Neuronal stem cell (in vitro differentiated cells): ENCODE measurements around the gene FCMR.

ENCODE experiments used
- DNase-seq: peaks from one replicate; pipeline ENCODE4 v3.0.0-alpha.2; 2013; ENCODE audit warnings: low spot score
- H2AFZ ChIP-seq: one replicate; pipeline ENCODE4 v1.6.1; 2013; ENCODE audit warnings: mild to moderate bottlenecking, low read length, inconsistent platforms
- H2AK5ac ChIP-seq: 2 replicates; pipeline ENCODE4 v1.6.1; 2013; ENCODE audit warnings: low read depth, mild to moderate bottlenecking, inconsistent platforms, low read length, moderate library complexity, mixed read lengths
- H2BK120ac ChIP-seq: 2 replicates; pipeline ENCODE4 v1.6.1; 2013; ENCODE audit warnings: low read depth, mild to moderate bottlenecking, inconsistent platforms, low read length, moderate library complexity, mixed read lengths
- H2BK12ac ChIP-seq: one replicate; pipeline ENCODE4 v1.6.1; 2013; ENCODE audit warnings: low read length, inconsistent platforms
- H2BK15ac ChIP-seq: 2 replicates; pipeline ENCODE4 v1.6.1; 2013; ENCODE audit warnings: mild to moderate bottlenecking, low read length, inconsistent platforms, mixed read lengths
- H2BK5ac ChIP-seq: one replicate; pipeline ENCODE4 v1.6.1; 2013; ENCODE audit warnings: inconsistent platforms, mild to moderate bottlenecking, low read length, moderate library complexity
- H3K14ac ChIP-seq: one replicate; pipeline ENCODE4 v1.6.1; 2013; ENCODE audit warnings: low read length, inconsistent platforms
- H3K18ac ChIP-seq: 2 replicates; pipeline ENCODE4 v1.6.1; 2013; ENCODE audit warnings: low read length, inconsistent platforms
- H3K23ac ChIP-seq: 2 replicates; pipeline ENCODE4 v1.6.1; 2013; ENCODE audit warnings: low read depth, mild to moderate bottlenecking, mixed read lengths, low read length, inconsistent platforms; ENCODE audit not compliant: poor library complexity
- H3K27ac ChIP-seq: replicated peaks from 3 replicates; pipeline ENCODE4 v1.5.1; 2013; ENCODE audit warnings: low read length, inconsistent platforms
- H3K27me3 ChIP-seq, 3 experiments: 2 replicates each; pipeline ENCODE4 v1.6.1; 2013; ENCODE audit warnings: low read length in 3 of 3, mild to moderate bottlenecking in 2 of 3, inconsistent platforms in 1 of 3, low read depth in 1 of 3, mixed read lengths in 1 of 3, moderate library complexity in 1 of 3; ENCODE audit not compliant: control insufficient read depth in 3 of 3, insufficient read depth in 3 of 3
- H3K36me3 ChIP-seq, 2 donors: replicated peaks in 1 of 2; 2 replicates each; pipeline ENCODE4 v1.6.1; 2013; ENCODE audit warnings: low read length in 2 of 2; ENCODE audit not compliant: control insufficient read depth in 2 of 2, insufficient read depth in 2 of 2
- H3K4ac ChIP-seq: 2 replicates; pipeline ENCODE4 v1.6.1; 2013; ENCODE audit warnings: inconsistent platforms, mild to moderate bottlenecking, low read length, moderate library complexity
- H3K4me1 ChIP-seq, 2 donors: 1 replicate in 1 of 2; 2 replicates in 1 of 2; pipeline ENCODE4 v1.6.1; 2013; ENCODE audit warnings: low read length in 2 of 2, low read depth in 1 of 2; ENCODE audit not compliant: control insufficient read depth in 2 of 2, insufficient read depth in 1 of 2
- H3K4me2 ChIP-seq: one replicate; pipeline ENCODE4 v1.6.1; 2013; ENCODE audit warnings: mild to moderate bottlenecking, low read length, inconsistent platforms; ENCODE audit not compliant: insufficient read depth, poor library complexity, severe bottlenecking
- H3K4me3 ChIP-seq, 2 donors: 2 replicates each; pipeline ENCODE4 v1.5.1; 2013; ENCODE audit warnings: low read length in 2 of 2, mild to moderate bottlenecking in 2 of 2, inconsistent platforms in 1 of 2, moderate library complexity in 1 of 2
- H3K79me1 ChIP-seq: one replicate; pipeline ENCODE4 v1.6.1; 2013; ENCODE audit warnings: low read depth, mild to moderate bottlenecking, inconsistent platforms, low read length, moderate library complexity
- H3K9ac ChIP-seq: one replicate; pipeline ENCODE4 v1.6.1; 2013; ENCODE audit warnings: mild to moderate bottlenecking, low read depth, low read length, inconsistent platforms; ENCODE audit not compliant: poor library complexity
- H3K9me3 ChIP-seq, 2 donors: replicated peaks in 1 of 2; 2 replicates each; pipeline versions ENCODE3 to v1.6.1; 2013; ENCODE audit warnings: low read length in 2 of 2, mild to moderate bottlenecking in 2 of 2, inconsistent platforms in 1 of 2, low read depth in 1 of 2, mixed read lengths in 1 of 2, moderate library complexity in 1 of 2; ENCODE audit not compliant: control insufficient read depth in 2 of 2, insufficient read depth in 1 of 2
- H4K8ac ChIP-seq: one replicate; pipeline ENCODE4 v1.6.1; 2013; ENCODE audit warnings: low read depth, mild to moderate bottlenecking, inconsistent platforms, low read length, moderate library complexity
- H4K91ac ChIP-seq: one replicate; pipeline ENCODE4 v1.6.1; 2013; ENCODE audit warnings: low read length, low read depth, mild to moderate bottlenecking, inconsistent platforms; ENCODE audit not compliant: poor library complexity
- WGBS, 2 donors: extraction: QIAGEN DNeasy Blood & Tissue Kit; methylation state at CpG; one replicate each; pipeline ENCODE4 v1.1.7; 2013; ENCODE audit warnings: missing lambda C conversion rate in 2 of 2, mixed read lengths in 1 of 2; ENCODE audit not compliant: insufficient read length in 2 of 2, insufficient replicate concordance in 1 of 2; ENCODE audit errors: extremely low coverage in 2 of 2; 5-methylcytosine and 5-hydroxymethylcytosine counted together

Gene FCMR

DNA sequence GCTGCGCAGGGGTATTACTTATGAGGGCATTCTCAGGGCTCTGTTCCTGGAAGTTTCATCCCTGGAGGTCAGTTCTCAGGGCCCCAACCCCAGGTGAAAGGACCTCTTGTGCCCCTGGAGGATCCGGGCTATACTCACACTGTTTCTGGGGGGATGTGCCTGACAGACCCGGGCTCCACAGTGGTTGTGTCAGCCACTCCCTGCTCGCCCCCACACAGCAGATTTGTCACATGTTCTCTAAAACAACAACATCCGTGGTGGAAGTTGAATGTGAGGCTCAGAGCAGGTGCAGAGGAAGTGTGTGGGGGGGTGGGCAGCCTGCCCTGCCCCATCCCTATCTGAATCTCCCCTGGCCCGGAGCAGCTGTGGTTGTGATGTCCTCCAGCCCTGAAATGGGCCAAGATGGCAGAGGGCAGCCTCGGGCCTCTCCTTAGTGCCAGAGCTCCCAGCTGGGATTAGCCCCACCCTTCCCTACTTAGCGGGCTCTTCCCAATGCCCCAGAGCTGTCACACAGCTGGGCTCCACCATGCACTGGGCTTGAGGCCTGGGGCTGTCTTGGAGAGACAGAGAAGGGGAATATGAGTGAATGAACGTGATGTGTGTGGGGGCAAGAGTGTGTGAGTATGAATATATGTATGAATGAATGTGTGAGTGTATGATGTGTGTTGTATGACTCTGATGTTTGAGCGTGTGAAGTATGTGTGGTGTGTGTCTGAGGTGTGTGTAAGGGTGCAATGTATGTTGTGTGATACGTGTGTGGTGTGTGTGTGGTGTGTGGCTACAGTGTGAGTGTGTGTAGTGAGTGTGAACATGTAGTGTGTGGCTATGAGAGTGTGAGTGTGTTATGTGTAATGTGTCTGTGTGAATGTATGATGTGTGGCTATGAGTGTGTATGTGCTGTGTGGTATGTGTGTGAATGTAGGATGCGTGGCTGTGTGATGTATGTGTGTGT lies 1.5 kb upstream of the FCMR start:
- Histone ChIP-seq H2BK15ac (no peak overlapping the region), H4K91ac (no peak overlapping the region), H3K14ac (no peak overlapping the region), H2AK5ac (peak overlapping the region; percentile 30), H2BK120ac (no peak overlapping the region), H3K9me3 (no peaks in the 10 kb centered on the region), H3K27me3 (peaks cover 0 to 4% (median 0%) of the 10 kb centered on the region in 3 experiments), H3K4me2 (no peak overlapping the region), H4K8ac (peak overlapping the region; percentile 57), H3K79me1 (peaks cover 4% of the 10 kb centered on the region), H3K4me1 (peaks cover 0 to 5% of the 10 kb centered on the region in 2 donors), H2BK5ac (no peak overlapping the region), H3K23ac (peak overlapping the region; percentile 18), H2AFZ (no peak overlapping the region), H3K36me3 (peaks cover 0 to 4% of the 10 kb centered on the region in 2 donors), H3K4ac (no peak overlapping the region), H2BK12ac (no peak overlapping the region), H3K18ac (no peak overlapping the region), H3K27ac (no peak overlapping the region), H3K4me3 (peak overlapping the region in 1 of 2 donors; percentile 47), H3K9ac (peak overlapping the region; percentile 1)
- WGBS, 2 donors = 100% methylated on average over 1 to 4 of the region's 12 CpGs
- DNase-seq = no peak

DNA sequence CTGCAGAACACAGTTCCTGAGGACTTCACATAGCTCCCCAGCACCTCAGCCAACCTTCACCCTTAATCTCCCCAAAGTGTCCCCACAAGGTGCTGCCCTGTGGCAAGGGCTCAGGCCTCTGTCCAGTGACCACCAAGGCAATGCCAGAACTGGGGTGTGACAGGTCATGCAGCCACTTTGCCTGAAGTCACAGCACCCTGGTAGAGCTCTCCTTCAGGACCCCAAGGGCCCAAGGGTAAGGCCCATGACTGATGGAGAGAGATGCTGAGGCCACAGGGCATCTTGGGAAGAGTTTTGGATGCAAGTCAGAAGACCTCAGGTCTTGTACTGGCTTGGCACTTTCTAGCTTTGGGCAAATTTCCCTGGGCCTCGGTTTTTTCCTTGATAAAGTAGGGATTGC lies 783 bp upstream of the FCMR start:
- H3K9ac ChIP-seq = no peak overlapping the region
- H4K91ac ChIP-seq = no peak overlapping the region
- peaks cover 0 to 5% of the 10 kb centered on the region in 2 donors for H3K4me1 ChIP-seq
- no peaks in the 10 kb centered on the region for H3K9me3 ChIP-seq
- H3K27me3 ChIP-seq = peaks cover 0 to 4% (median 0%) of the 10 kb centered on the region in 3 experiments
- no peak overlapping the region for H2AFZ ChIP-seq
- H3K4ac ChIP-seq = no peak overlapping the region
- H3K23ac ChIP-seq = no peak overlapping the region
- peaks cover 4% of the 10 kb centered on the region for H3K79me1 ChIP-seq
- no peak overlapping the region for H2BK5ac ChIP-seq
- no peak overlapping the region for H2BK120ac ChIP-seq
- H3K36me3 ChIP-seq = peaks cover 0 to 4% of the 10 kb centered on the region in 2 donors
- no peak overlapping the region for H2AK5ac ChIP-seq
- no peak for DNase-seq
- no peak overlapping the region for H4K8ac ChIP-seq
- H3K18ac ChIP-seq = peak overlapping the region; percentile 4
- no peak overlapping the region for H2BK15ac ChIP-seq
- H3K4me2 ChIP-seq = no peak overlapping the region
- H2BK12ac ChIP-seq = no peak overlapping the region
- WGBS, 2 donors = no CpG with 5 or more reads among the region's 1 CpG
- no peak overlapping the region for H3K4me3 ChIP-seq
- no peak overlapping the region for H3K14ac ChIP-seq
- H3K27ac ChIP-seq = no peak overlapping the region

DNA sequence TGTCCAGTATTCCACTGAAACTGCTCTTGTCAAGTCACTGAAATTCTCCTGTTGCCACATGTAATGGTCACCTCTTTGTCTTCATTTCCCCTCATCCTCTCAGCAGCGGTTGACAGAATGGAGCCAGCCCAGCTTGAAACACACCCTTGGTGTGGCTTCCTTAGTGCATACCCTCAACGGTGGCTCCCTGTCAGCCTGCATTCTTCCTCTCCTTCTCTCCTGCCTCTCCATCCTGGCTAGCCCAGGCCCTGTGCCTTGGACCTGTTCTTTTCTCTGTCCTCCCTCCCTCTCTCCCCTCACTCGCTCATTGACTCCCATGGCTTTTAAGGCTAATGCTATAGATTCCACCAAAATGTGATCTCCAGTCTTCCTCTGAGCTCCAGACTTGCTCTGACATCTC lies 3.7 kb downstream of the FCMR start:
- H2BK12ac ChIP-seq = no peak overlapping the region
- H3K18ac ChIP-seq = peak overlapping the region; percentile 7
- no peaks in the 10 kb centered on the region for H3K36me3 ChIP-seq
- H3K4me3 ChIP-seq = no peak overlapping the region
- no peak overlapping the region for H3K23ac ChIP-seq
- no peak overlapping the region for H3K27ac ChIP-seq
- H2AK5ac ChIP-seq = no peak overlapping the region
- H2BK5ac ChIP-seq = no peak overlapping the region
- H3K27me3 ChIP-seq = peaks cover 0 to 6% (median 2%) of the 10 kb centered on the region in 3 experiments
- H3K9me3 ChIP-seq = no peaks in the 10 kb centered on the region
- no peak overlapping the region for H3K9ac ChIP-seq
- H2BK15ac ChIP-seq = no peak overlapping the region
- H3K4ac ChIP-seq = no peak overlapping the region
- no peaks in the 10 kb centered on the region for H3K79me1 ChIP-seq
- no peak overlapping the region for H3K14ac ChIP-seq
- no peak overlapping the region for H2AFZ ChIP-seq
- no peak overlapping the region for H3K4me2 ChIP-seq
- H4K91ac ChIP-seq = no peak overlapping the region
- WGBS, 2 donors = no CpG with 5 or more reads among the region's 3 CpGs
- no peak for DNase-seq
- H2BK120ac ChIP-seq = no peak overlapping the region
- no peaks in the 10 kb centered on the region for H3K4me1 ChIP-seq
- no peak overlapping the region for H4K8ac ChIP-seq

DNA sequence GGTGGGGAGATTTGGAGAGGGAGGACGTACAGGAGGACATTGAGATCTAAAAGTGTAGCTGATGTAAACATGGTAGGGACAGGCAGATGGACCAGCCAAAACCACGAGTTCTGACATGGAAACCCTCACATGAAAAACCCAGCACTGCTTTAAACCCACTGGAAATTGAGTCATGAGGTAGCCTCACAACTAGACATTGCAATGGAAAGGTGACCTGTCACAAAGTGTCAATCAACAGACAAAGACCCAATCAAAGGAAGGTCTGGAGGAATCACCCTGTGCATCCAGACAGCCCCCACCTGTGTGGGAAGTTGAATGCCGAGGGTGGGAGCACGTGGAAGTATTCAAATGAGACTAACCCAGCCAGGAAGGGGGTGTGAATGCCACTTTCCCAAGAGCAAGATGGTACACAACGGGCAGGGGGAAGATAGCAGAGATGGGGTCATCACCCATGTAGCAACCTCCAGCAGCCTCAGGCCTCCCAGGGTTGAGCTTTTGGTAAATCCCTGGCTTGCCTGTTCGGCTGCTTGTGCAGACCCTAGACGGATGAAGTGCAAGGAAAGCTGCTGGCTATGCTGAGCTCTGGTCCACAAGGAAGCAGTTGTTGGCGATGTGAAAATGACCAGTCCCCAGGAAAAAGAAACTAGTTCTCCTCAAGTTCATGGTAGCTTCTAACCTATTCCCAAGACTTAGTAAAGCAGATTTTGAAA lies 5.6 kb downstream of the FCMR start:
- peaks cover 0 to 13% (median 4%) of the 10 kb centered on the region in 3 experiments for H3K27me3 ChIP-seq
- WGBS, 2 donors = no CpG with 5 or more reads among the region's 8 CpGs

More for the DNA sequence above, 5.6 kb downstream of the FCMR start:
- Histone ChIP-seq H3K27ac (no peak overlapping the region), H2BK15ac (no peak overlapping the region), H2AK5ac (no peak overlapping the region), H3K18ac (no peak overlapping the region), H3K79me1 (no peaks in the 10 kb centered on the region), H2BK12ac (no peak overlapping the region), H3K4ac (no peak overlapping the region), H3K9ac (no peak overlapping the region), H2AFZ (no peak overlapping the region), H4K91ac (no peak overlapping the region), H3K4me2 (no peak overlapping the region), H3K9me3 (no peaks in the 10 kb centered on the region), H4K8ac (no peak overlapping the region), H3K14ac (no peak overlapping the region), H2BK5ac (no peak overlapping the region), H2BK120ac (no peak overlapping the region), H3K4me3 (no peak overlapping the region), H3K23ac (no peak overlapping the region), H3K36me3 (no peaks in the 10 kb centered on the region), H3K4me1 (no peaks in the 10 kb centered on the region)
- DNase-seq = no peak
